ENCODE data around the gene TNK1.
A peak's percentile ranks its signal among the peaks of the same experiment; 100 is the strongest.

The TNK1 gene

DNA sequence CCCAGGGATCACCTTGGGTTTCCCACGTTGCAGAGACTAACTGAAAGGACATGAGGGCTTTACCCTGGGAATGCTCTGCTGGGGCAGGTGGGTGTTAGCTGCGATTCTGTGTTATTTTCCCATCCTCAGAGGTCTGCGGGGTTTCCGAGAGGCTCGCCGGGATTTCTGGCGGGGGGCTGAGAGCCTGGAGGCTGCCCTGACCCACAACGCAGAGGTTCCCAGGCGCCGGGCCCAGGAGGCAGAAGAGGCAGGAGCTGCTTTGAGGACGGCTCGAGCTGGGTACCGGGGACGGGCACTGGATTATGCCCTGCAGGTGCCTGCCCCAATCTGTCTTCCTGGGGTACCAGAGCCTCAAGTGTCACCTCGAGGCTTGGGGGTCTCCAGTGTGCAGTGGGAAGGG lies 37.6 kb upstream of the TNK1 start:
- Histone ChIP-seq H3K4me3 (ENCODE audit: insufficient read depth, low read depth, low read length, poor library complexity, severe bottlenecking) (no peak overlapping the region), H3K27ac (ENCODE audit: insufficient read depth, low read length, poor library complexity, severe bottlenecking) (no peak overlapping the region), H3K4me1 (ENCODE audit: control insufficient read depth, insufficient read depth, low read length, poor library complexity, severe bottlenecking) (peaks cover 11% of the 10 kb centered on the region), H3K9me3 (ENCODE audit: control insufficient read depth, low read length) (no peaks in the 10 kb centered on the region), H3K36me3 (ENCODE audit: control insufficient read depth, insufficient read depth, low read length) (peaks cover 89% of the 10 kb centered on the region), H3K27me3 (replicated peaks; ENCODE audit: control insufficient read depth, insufficient read depth, low read length, poor library complexity, severe bottlenecking) (no peaks in the 10 kb centered on the region)
- DNase-seq, result no peak

DNA sequence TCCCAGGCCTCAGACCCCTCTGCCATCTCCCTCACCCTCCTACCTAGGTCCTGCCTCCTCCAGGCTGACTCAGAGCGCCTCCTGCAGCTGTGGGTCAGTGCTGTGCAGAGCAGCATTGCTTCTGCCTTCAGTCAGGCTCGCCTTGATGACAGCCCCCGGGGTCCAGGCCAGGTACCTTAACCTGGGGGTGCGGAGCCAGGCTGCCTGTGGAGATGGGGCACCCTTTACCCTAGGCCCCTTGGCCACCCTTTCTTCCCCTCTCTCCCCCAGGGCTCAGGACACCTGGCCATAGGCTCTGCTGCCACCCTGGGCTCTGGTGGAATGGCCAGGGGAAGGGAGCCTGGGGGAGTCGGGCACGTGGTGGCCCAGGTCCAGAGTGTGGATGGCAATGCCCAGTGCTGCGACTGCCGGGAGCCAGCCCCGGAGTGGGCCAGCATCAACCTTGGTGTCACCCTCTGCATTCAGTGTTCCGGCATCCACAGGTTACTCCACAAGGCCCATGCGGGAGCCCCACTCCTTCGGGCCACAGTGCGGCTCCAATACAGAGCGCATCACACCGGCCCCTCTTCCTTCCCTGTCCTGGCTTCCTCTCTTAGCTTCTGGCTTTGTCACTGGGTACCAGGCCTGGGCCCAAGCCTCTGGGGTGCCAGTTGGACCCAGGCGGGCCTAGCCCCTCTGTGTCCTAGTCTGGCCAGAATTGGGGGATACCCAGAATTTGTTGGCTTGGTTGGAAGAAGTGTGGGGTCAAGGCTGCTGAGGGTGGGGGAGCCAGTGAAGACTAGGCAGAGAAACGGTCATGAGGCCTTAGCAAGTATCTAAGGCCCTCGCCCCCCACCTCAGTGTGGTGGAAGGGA lies 33.9 kb upstream of the TNK1 start:
- Histone ChIP-seq H3K4me3 (ENCODE audit: insufficient read depth, low read depth, low read length, poor library complexity, severe bottlenecking) (no peak overlapping the region), H3K27me3 (replicated peaks; ENCODE audit: control insufficient read depth, insufficient read depth, low read length, poor library complexity, severe bottlenecking) (no peaks in the 10 kb centered on the region)
- DNase-seq, result no peak

DNA sequence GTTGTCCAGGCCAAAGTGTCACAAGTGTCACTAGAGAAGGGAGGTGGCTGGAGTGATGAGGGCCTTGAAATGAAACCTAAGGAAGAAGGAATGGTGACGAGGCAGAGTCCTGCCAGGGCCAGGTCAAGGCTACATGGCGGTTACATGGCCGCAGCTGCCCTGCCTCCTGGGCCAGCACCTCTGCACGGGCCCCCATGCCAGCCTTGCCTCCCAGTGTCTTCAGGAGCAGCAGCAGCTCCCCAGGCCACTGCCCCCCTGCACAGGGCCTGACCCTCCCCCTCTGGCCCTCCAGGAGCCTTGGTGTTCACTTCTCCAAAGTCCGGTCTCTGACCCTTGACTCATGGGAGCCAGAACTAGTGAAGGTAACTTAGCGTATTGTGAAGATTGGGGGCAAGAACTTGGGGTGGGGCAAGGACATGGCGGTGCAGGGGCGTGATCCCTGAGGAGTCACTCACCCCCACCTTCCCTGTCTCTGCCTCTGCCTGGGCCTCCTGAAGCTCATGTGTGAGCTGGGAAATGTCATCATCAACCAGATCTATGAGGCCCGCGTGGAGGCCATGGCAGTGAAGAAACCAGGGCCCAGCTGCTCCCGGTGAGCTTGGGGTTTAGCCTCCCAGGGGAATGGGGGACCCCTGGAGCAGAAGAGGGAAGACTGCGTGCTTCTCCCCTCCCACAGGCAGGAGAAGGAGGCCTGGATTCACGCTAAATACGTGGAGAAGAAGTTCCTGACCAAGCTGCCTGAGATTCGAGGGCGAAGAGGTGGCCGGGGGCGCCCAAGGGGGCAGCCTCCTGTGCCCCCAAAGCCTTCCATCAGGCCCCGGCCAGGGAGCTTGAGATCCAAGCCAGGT lies 33.0 kb upstream of the TNK1 start:
- H3K4me1 ChIP-seq (ENCODE audit: control insufficient read depth, insufficient read depth, low read length, poor library complexity, severe bottlenecking), result peaks cover 21% of the 10 kb centered on the region
- H3K9me3 ChIP-seq (ENCODE audit: control insufficient read depth, low read length), result no peaks in the 10 kb centered on the region
- no peak overlapping the region for H3K27ac ChIP-seq (ENCODE audit: insufficient read depth, low read length, poor library complexity, severe bottlenecking)
- DNase-seq, result no peak
- no peak overlapping the region for H3K4me3 ChIP-seq (ENCODE audit: insufficient read depth, low read depth, low read length, poor library complexity, severe bottlenecking)
- peaks cover 63% of the 10 kb centered on the region for H3K36me3 ChIP-seq (ENCODE audit: control insufficient read depth, insufficient read depth, low read length)
- H3K27me3 ChIP-seq (replicated peaks; ENCODE audit: control insufficient read depth, insufficient read depth, low read length, poor library complexity, severe bottlenecking), result no peaks in the 10 kb centered on the region

More for the DNA sequence above, 33.9 kb upstream of the TNK1 start:
- no peaks in the 10 kb centered on the region for H3K9me3 ChIP-seq (ENCODE audit: control insufficient read depth, low read length)
- peaks cover 12% of the 10 kb centered on the region for H3K4me1 ChIP-seq (ENCODE audit: control insufficient read depth, insufficient read depth, low read length, poor library complexity, severe bottlenecking)
- peaks cover 71% of the 10 kb centered on the region for H3K36me3 ChIP-seq (ENCODE audit: control insufficient read depth, insufficient read depth, low read length)
- no peak overlapping the region for H3K27ac ChIP-seq (ENCODE audit: insufficient read depth, low read length, poor library complexity, severe bottlenecking)

DNA sequence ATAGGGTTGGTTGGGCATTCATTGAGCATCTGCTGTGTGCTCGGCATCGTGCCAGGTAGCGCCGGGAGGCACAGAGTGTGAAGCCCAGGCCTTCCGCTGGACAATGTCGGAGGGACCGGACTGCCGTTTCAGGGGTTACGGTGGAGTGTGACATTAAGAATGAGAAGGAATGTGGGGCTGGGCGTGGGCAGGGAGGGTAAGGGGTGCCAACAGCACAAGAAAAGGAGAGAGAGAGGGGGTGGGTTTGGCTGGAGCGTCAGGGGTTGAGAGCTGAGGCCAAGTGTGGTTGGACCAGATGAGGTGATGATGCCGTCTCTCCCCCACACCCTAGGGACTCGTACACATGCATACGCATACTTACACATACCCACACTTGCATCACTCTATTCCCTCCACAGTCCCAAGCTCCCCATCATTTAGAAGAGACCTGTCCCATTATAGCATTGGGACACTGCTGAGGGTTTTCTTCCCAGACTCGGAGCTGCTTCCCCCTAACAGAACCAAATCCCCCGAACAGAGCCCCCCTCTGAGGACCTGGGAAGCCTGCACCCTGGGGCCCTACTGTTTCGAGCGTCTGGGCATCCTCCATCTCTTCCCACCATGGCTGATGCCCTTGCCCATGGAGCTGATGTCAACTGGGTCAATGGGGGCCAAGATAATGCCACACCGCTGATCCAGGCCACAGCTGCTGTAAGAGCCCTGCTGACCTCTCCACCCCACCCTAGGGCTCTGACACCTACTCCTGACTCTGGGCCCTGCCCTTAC lies 32.2 kb upstream of the TNK1 start:
- no peak overlapping the region for H3K4me3 ChIP-seq (ENCODE audit: insufficient read depth, low read depth, low read length, poor library complexity, severe bottlenecking)
- no peaks in the 10 kb centered on the region for H3K27me3 ChIP-seq (replicated peaks; ENCODE audit: control insufficient read depth, insufficient read depth, low read length, poor library complexity, severe bottlenecking)
- H3K36me3 ChIP-seq (ENCODE audit: control insufficient read depth, insufficient read depth, low read length), result peaks cover 55% of the 10 kb centered on the region
- no peaks in the 10 kb centered on the region for H3K9me3 ChIP-seq (ENCODE audit: control insufficient read depth, low read length)
- peak overlapping the region; percentile 13 for H3K27ac ChIP-seq (ENCODE audit: insufficient read depth, low read length, poor library complexity, severe bottlenecking)
- H3K4me1 ChIP-seq (ENCODE audit: control insufficient read depth, insufficient read depth, low read length, poor library complexity, severe bottlenecking), result peaks cover 23% of the 10 kb centered on the region
- DNase-seq, result no peak

DNA sequence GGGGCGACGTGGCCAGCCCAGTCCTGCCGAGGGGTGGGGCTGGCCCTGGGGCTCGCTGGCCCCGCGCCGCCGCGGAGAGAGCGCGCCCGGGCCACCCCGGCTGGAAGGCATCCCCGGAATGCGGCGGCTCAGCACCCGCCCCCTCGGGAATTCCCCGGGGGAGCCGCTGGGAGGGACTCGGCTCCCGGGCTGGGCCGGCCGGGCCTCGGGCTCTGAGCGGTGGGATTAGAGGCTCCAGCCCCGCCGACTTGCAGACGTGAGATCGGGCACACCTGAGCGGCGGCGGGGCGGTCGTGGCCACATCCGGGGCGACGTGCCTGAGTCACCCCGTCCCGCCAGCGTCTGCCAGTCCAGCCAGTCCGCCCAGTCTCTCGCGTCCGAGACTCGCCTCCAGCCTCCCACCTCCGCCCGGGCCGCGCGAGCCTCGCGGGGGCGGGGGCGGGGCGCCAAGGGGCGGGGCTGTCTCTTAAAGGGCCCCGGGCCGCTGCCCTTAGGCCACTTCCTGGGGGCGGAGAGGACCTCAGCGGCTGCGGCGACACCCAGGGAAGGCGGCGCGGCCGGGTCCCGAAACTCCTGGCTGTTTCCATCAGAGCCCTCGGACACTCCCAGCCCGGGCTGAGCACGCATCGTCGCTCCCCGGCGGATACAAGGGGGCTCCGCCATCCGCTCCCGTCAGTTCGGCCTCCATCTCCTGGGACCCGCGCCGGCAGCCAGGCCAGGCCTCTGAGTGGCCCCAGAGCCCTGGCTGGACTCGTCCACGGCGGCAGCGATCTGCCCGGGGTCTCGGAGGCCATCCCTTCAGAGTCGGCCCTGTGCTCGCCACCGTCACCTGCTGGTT lies 29.0 kb upstream of the TNK1 start, which contains the start of gene KCTD11:
KCTD11 (plus strand) TSS at position 498 of the 838 bp plus-strand sequence.
- DNase-seq, result peak; percentile 80 to 86 (median 81)
- no peaks in the 10 kb centered on the region for H3K9me3 ChIP-seq (ENCODE audit: control insufficient read depth, low read length)
- H3K4me1 ChIP-seq (ENCODE audit: control insufficient read depth, insufficient read depth, low read length, poor library complexity, severe bottlenecking), result peaks cover 28% of the 10 kb centered on the region
- no peaks in the 10 kb centered on the region for H3K27me3 ChIP-seq (replicated peaks; ENCODE audit: control insufficient read depth, insufficient read depth, low read length, poor library complexity, severe bottlenecking)
- H3K27ac ChIP-seq (ENCODE audit: insufficient read depth, low read length, poor library complexity, severe bottlenecking), result peak within 1 kb of the TSS; percentile 73
- peak within 1 kb of the TSS; percentile 67 for H3K4me3 ChIP-seq (ENCODE audit: insufficient read depth, low read depth, low read length, poor library complexity, severe bottlenecking)
- H3K36me3 ChIP-seq (ENCODE audit: control insufficient read depth, insufficient read depth, low read length), result peaks cover 23% of the 10 kb centered on the region

DNA sequence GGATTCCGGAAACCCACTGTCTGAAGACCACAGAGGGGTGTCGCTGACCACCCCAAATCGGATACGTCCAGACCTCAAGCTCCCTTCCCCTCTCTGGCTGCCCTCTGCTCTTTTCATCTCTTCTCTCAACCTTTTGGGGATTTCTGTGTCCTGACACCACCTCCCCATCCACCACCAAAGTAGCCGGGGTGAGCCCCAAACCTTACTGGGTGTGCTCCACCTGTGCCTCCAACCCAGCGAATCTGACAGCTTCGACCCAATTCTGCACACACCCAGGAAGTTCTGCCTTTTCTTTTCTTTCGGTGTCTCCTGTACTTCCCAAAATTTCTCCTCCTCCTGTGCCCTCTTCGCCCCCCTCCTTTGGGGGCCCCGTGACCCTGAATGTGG lies 28.4 kb upstream of the TNK1 start:
- no peak for DNase-seq
- peaks cover 28% of the 10 kb centered on the region for H3K4me1 ChIP-seq (ENCODE audit: control insufficient read depth, insufficient read depth, low read length, poor library complexity, severe bottlenecking)
- no peaks in the 10 kb centered on the region for H3K9me3 ChIP-seq (ENCODE audit: control insufficient read depth, low read length)
- peaks cover 17% of the 10 kb centered on the region for H3K36me3 ChIP-seq (ENCODE audit: control insufficient read depth, insufficient read depth, low read length)
- no peaks in the 10 kb centered on the region for H3K27me3 ChIP-seq (replicated peaks; ENCODE audit: control insufficient read depth, insufficient read depth, low read length, poor library complexity, severe bottlenecking)
- H3K27ac ChIP-seq (ENCODE audit: insufficient read depth, low read length, poor library complexity, severe bottlenecking), result peak overlapping the region; percentile 73
- H3K4me3 ChIP-seq (ENCODE audit: insufficient read depth, low read depth, low read length, poor library complexity, severe bottlenecking), result peak overlapping the region; percentile 67

DNA sequence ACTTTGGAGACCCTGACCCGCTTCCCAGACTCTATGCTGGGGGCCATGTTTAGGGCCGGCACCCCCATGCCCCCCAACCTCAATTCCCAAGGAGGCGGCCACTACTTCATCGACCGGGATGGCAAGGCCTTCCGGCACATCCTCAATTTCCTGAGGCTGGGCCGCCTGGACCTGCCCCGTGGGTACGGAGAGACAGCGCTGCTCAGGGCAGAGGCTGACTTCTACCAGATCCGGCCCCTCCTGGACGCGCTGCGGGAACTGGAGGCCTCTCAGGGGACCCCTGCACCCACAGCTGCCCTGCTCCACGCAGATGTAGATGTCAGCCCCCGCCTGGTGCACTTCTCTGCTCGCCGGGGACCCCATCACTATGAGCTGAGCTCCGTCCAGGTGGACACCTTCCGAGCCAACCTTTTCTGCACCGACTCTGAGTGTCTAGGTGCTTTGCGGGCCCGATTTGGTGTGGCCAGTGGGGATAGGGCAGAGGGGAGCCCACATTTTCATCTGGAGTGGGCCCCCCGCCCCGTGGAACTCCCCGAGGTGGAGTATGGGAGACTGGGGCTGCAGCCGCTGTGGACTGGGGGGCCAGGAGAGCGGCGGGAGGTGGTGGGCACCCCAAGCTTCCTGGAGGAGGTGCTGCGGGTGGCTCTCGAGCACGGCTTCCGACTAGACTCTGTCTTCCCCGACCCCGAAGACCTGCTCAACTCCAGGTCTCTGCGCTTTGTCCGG lies 27.8 kb upstream of the TNK1 start:
- Histone ChIP-seq H3K4me3 (ENCODE audit: insufficient read depth, low read depth, low read length, poor library complexity, severe bottlenecking) (no peak overlapping the region), H3K9me3 (ENCODE audit: control insufficient read depth, low read length) (no peaks in the 10 kb centered on the region), H3K27ac (ENCODE audit: insufficient read depth, low read length, poor library complexity, severe bottlenecking) (no peak overlapping the region), H3K36me3 (ENCODE audit: control insufficient read depth, insufficient read depth, low read length) (peaks cover 11% of the 10 kb centered on the region), H3K27me3 (replicated peaks; ENCODE audit: control insufficient read depth, insufficient read depth, low read length, poor library complexity, severe bottlenecking) (no peaks in the 10 kb centered on the region), H3K4me1 (ENCODE audit: control insufficient read depth, insufficient read depth, low read length, poor library complexity, severe bottlenecking) (peaks cover 28% of the 10 kb centered on the region)
- no peak for DNase-seq

DNA sequence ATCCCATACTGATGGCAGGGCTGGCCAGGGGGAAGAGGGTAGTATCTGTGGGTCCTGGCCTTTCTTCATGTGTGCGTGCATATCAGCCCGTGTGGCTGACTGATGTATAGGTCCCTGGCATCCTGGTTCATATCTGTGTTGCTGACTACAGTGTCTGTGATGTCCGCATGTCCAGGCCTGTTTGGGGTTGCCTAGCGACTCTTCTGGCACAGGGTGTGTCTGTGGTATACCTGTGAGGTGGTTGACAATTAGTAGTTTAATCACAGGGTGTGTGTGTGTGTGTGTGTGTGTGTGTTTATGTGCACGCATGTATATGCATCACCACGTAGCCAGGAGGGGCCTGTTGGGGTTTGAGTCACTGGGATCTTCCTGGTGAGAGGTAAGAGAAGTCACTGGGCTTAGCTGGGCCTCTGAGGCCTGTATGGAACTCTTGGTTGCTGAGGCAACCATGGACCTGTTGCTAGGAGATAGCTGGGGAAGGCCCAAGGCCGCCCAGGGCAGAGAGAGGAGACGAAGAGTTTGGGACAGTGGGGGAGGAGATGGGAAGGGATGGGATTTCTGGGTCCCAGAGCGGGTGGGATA lies 26.5 kb upstream of the TNK1 start:
- no peaks in the 10 kb centered on the region for H3K9me3 ChIP-seq (ENCODE audit: control insufficient read depth, low read length)
- peaks cover 28% of the 10 kb centered on the region for H3K4me1 ChIP-seq (ENCODE audit: control insufficient read depth, insufficient read depth, low read length, poor library complexity, severe bottlenecking)
- no peak for DNase-seq
- no peaks in the 10 kb centered on the region for H3K27me3 ChIP-seq (replicated peaks; ENCODE audit: control insufficient read depth, insufficient read depth, low read length, poor library complexity, severe bottlenecking)
- H3K4me3 ChIP-seq (ENCODE audit: insufficient read depth, low read depth, low read length, poor library complexity, severe bottlenecking), result no peak overlapping the region
- H3K36me3 ChIP-seq (ENCODE audit: control insufficient read depth, insufficient read depth, low read length), result no peaks in the 10 kb centered on the region
- no peak overlapping the region for H3K27ac ChIP-seq (ENCODE audit: insufficient read depth, low read length, poor library complexity, severe bottlenecking)
